Measurements from ENCODE around the gene TCEAL1. TPM values are rescaled to one million over a fixed set of nuclear protein-coding genes. Genes with fewer than 3 reads are reported as not detected.

TCEAL1 gene
- total and polyA plus RNA-seq, 2 of the 13 experiments (the other 11 are each of a cell fraction or from before 2014, with no cell fraction given), result 11.2 to 14.8 TPM

- no TSS peak for BruUV-seq (replicated peaks)
- DNase-seq (ENCODE audit: low spot score), result no peak
- Histone ChIP-seq H3K4me3 (replicated peaks in 1 of 3; ENCODE audit: insufficient read depth in 1 of 3, low read depth in 2 of 3, low read length in 3 of 3) (no peak overlapping the region), H3K9me3 (ENCODE audit: low read length) (no peaks in the 10 kb centered on the region), H3K4me2 (ENCODE audit: low read depth, low read length) (no peak overlapping the region), H3K36me3 (replicated peaks in 1 of 2; ENCODE audit: control insufficient read depth in 1 of 2, insufficient read depth in 2 of 2, low read length in 2 of 2) (no peaks in the 10 kb centered on the region), H3K27ac (ENCODE audit: extremely low read length, insufficient read depth, low read length) (no peak overlapping the region), H3K79me2 (ENCODE audit: insufficient read depth, low read length) (peaks cover 2% of the 10 kb centered on the region), H3K4me1 (ENCODE audit: insufficient read depth, low read length) (peaks cover 7% of the 10 kb centered on the region; the same call in 1 of the 2 replicates), H3K9ac (ENCODE audit: insufficient read depth, low read depth, low read length) (no peak overlapping the region), H3K27me3 (ENCODE audit: control insufficient read depth in 1 of 2, insufficient read depth in 2 of 2, low read length in 2 of 2) (no peaks in the 10 kb centered on the region), H2AFZ (ENCODE audit: low read length) (no peak overlapping the region), H4K20me1 (ENCODE audit: insufficient read depth, low read length) (no peaks in the 10 kb centered on the region)
- ChIA-PET CTCF (ENCODE audit: low intra/inter-chr PET ratio, low total read pairs) (no interaction called here), POLR2A (no interaction called here)
- ATAC-seq, result no peak
- 100% methylated on average over 1 of the region's 5 CpGs for WGBS (ENCODE audit: low lambda C conversion rate)
- TF ChIP-seq KMT2A (CRISPR knock-in tag; IDR thresholded peaks at IDR 0.05) (no peak), MBNL3 (CRISPR knock-in tag; conservative IDR thresholded peaks at IDR 0.05) (no peak), SKIL (CRISPR knock-in tag; IDR thresholded peaks at IDR 0.05; ENCODE audit: borderline replicate concordance) (no peak), IKZF4 (CRISPR knock-in tag; IDR thresholded peaks at IDR 0.05; ENCODE audit: borderline replicate concordance, low read depth, not compliant biosample characterization) (no peak), TGIF2 (CRISPR knock-in tag; IDR thresholded peaks at IDR 0.05) (no peak), RFX1 (IDR thresholded peaks at IDR 0.05) (no peak), ZNF776 (CRISPR knock-in tag; IDR thresholded peaks at IDR 0.05) (no peak), AHDC1 (CRISPR knock-in tag; IDR thresholded peaks at IDR 0.05; ENCODE audit: borderline replicate concordance) (no peak), ZNF619 (CRISPR knock-in tag; IDR thresholded peaks at IDR 0.05) (no peak), IKZF1 (IDR thresholded peaks at IDR 0.05) (no peak), RNF2 (conservative IDR thresholded peaks at IDR 0.05; ENCODE audit: low read depth) (no peak), BCLAF1 (IDR thresholded peaks at IDR 0.05) (no peak), ESRRA (CRISPR knock-in tag; IDR thresholded peaks at IDR 0.05; ENCODE audit: low read depth) (no peak), ZNF329 (CRISPR knock-in tag; IDR thresholded peaks at IDR 0.05; ENCODE audit: low read depth) (no peak), ZNF629 (CRISPR knock-in tag; conservative IDR thresholded peaks at IDR 0.05) (no peak), MTF2 (CRISPR knock-in tag; IDR thresholded peaks at IDR 0.05; ENCODE audit: borderline replicate concordance) (no peak)
- no peak for FAIRE-seq
- intact Hi-C loops (cut with micrococcal nuclease; ENCODE audit: unreplicated experiment), result no loop called here
- in situ Hi-C loops (cut with HindIII; ENCODE audit: extremely low pct_ligation_motif_present, low pct_unique_long_range_greater_than_20kb), result no loop called here
Measured at GRCh38 chrX:103631145-103631544, 2.4 kb downstream of the TCEAL1 start.
